GM18517 (cell line): Measurements from ENCODE around the gene SARDH.
"Not testable (repeated sequence)": the region's sequence is repeated elsewhere in the genome, so short reads cannot be mapped to it uniquely, and the experiment has no call there.

Experiments used
- ATAC-seq: cut with Tn5 transposase; IDR thresholded peaks from one replicate; pipeline ENCODE4 v1.9.1; 2021; ENCODE audit warnings: mild to moderate bottlenecking, moderate library complexity; ENCODE audit not compliant: unreplicated experiment

SARDH gene

GRCh38 chr9:133687856-133688761 is 50.0 kb downstream of the SARDH start:
- no peak for ATAC-seq

- ATAC-seq = no peak
These were observed 51.2 kb downstream of the SARDH start for GRCh38 chr9:133686642-133687575.

GRCh38 chr9:133685653-133686609 is 52.2 kb downstream of the SARDH start:
- ATAC-seq = no peak

GRCh38 chr9:133684936-133685361 is 53.2 kb downstream of the SARDH start:
- ATAC-seq = no peak

GRCh38 chr9:133684121-133684935 is 53.8 kb downstream of the SARDH start:
- ATAC-seq = no peak

GRCh38 chr9:133683586-133684120 is 54.5 kb downstream of the SARDH start:
- no peak for ATAC-seq

- ATAC-seq = no peak
These were observed 55.1 kb downstream of the SARDH start for GRCh38 chr9:133682818-133683585.

GRCh38 chr9:133681658-133682306 is 56.4 kb downstream of the SARDH start:
- no peak for ATAC-seq

GRCh38 chr9:133680976-133681657 is 57.0 kb downstream of the SARDH start:
- no peak for ATAC-seq

GRCh38 chr9:133680250-133680975 is 57.7 kb downstream of the SARDH start:
- no peak for ATAC-seq

GRCh38 chr9:133679466-133680061 is 58.6 kb downstream of the SARDH start:
- no peak for ATAC-seq

GRCh38 chr9:133679056-133679455 is 59.1 kb downstream of the SARDH start:
- ATAC-seq = no peak

- no peak for ATAC-seq
These were observed 60.8 kb downstream of the SARDH start for GRCh38 chr9:133677126-133678010.

GRCh38 chr9:133676450-133676849 is 61.7 kb downstream of the SARDH start:
- ATAC-seq = no peak

- ATAC-seq = not testable (repeated sequence)
These were observed 62.4 kb downstream of the SARDH start for GRCh38 chr9:133675796-133676195.
